GM23248 (cell line): ENCODE measurements around the gene BATF. TPM values are rescaled to one million over a fixed set of nuclear protein-coding genes. Genes with fewer than 3 reads are reported as not detected.

Experiments
- DNase-seq: peaks from one replicate; pipeline ENCODE4 v3.0.0-alpha.2; 2015
- H2AFZ ChIP-seq: fragments of 200-600 bp; sonication (generic); 2 replicates; pipeline ENCODE4 v1.6.1; 2016; ENCODE audit warnings: antibody characterized with exemption
- H3F3A ChIP-seq: fragments of 200-600 bp; sonication (generic); 2 replicates; pipeline ENCODE4 v1.6.1; 2016; ENCODE audit warnings: mild to moderate bottlenecking, antibody characterized with exemption, mixed run types; ENCODE audit not compliant: insufficient read depth
- H3K27ac ChIP-seq: fragments of 200-600 bp; sonication (generic); 2 replicates; pipeline ENCODE4 v1.5.1; 2016; ENCODE audit warnings: mild to moderate bottlenecking
- H3K27me3 ChIP-seq: fragments of 200-600 bp; sonication (generic); replicated peaks from 2 replicates; pipeline ENCODE4 v1.6.1; 2016; ENCODE audit warnings: mild to moderate bottlenecking; ENCODE audit not compliant: insufficient read depth
- H3K36me3 ChIP-seq: fragments of 200-600 bp; sonication (generic); 2 replicates; pipeline ENCODE4 v1.6.1; 2016; ENCODE audit warnings: low read depth, mild to moderate bottlenecking
- H3K4me1 ChIP-seq: fragments of 200-600 bp; sonication (generic); 2 replicates; pipeline ENCODE4 v1.6.1; 2016; ENCODE audit warnings: mild to moderate bottlenecking; ENCODE audit not compliant: insufficient read depth
- H3K4me2 ChIP-seq: fragments of 200-600 bp; sonication (generic); one replicate; pipeline ENCODE4 v1.6.1; 2016; ENCODE audit warnings: mild to moderate bottlenecking; ENCODE audit not compliant: unreplicated experiment
- H3K4me3 ChIP-seq: fragments of 200-600 bp; sonication (generic); 2 replicates; pipeline ENCODE4 v1.5.1; 2016; ENCODE audit warnings: mild to moderate bottlenecking
- H3K79me2 ChIP-seq: fragments of 200-600 bp; sonication (generic); 2 replicates; pipeline ENCODE4 v1.6.1; 2016; ENCODE audit warnings: mild to moderate bottlenecking; ENCODE audit not compliant: insufficient read depth
- H3K9ac ChIP-seq: fragments of 200-600 bp; sonication (generic); 2 replicates; pipeline ENCODE4 v1.6.1; 2016; ENCODE audit warnings: mild to moderate bottlenecking
- H3K9me2 ChIP-seq: fragments of 200-600 bp; sonication (generic); 2 replicates; pipeline ENCODE4 v1.6.1; 2016; ENCODE audit warnings: mixed run types, mild to moderate bottlenecking, moderate library complexity; ENCODE audit not compliant: insufficient read depth
- H3K9me3 ChIP-seq: fragments of 200-600 bp; sonication (generic); one replicate; pipeline ENCODE4 v1.6.1; 2017; ENCODE audit warnings: low read depth
- H4K20me1 ChIP-seq: fragments of 200-600 bp; sonication (generic); 2 replicates; pipeline ENCODE4 v1.6.0; 2016; ENCODE audit not compliant: insufficient read depth
- EZH2 ChIP-seq: fragments of 200-600 bp; sonication (generic); IDR thresholded peaks from 2 replicates; pipeline ENCODE4 v1.6.1; 2018; ENCODE audit warnings: antibody characterized with exemption, mild to moderate bottlenecking; ENCODE audit not compliant: insufficient read depth, poor library complexity, severe bottlenecking
- EZH2phosphoT487 ChIP-seq: fragments of 200-600 bp; sonication (generic); IDR thresholded peaks from 2 replicates; pipeline ENCODE4 v1.6.1; 2018; ENCODE audit warnings: antibody characterized with exemption, moderate library complexity, mild to moderate bottlenecking, low read depth; ENCODE audit not compliant: insufficient read depth
- WGBS, 2 experiments: methylation state at CpG; one replicate each; pipeline ENCODE4 v1.1.6; 2015 to 2017; ENCODE audit warnings: low lambda C conversion rate in 2 of 2, low coverage in 1 of 2; ENCODE audit errors: missing lambda C conversion rate in 2 of 2; 5-methylcytosine and 5-hydroxymethylcytosine counted together
- in situ Hi-C: fragments of 300-500 bp; cut with MboI; formaldehyde crosslinking; loops from 2 replicates; pipeline ENCODE4 v1.15.0; 2020
- polyA plus RNA-seq: library from polyadenylated mRNA; unstranded; fragments of >200 nt; fragmentation: Nextera tagmentation; extraction: Ambion mirVana; gene quantifications from 2 replicates; pipeline ENCODE4 v1.2.1, GENCODE V29; 2016
- total RNA-seq: library from RNA; depleted of rRNA; stranded (reverse); fragments of >200 nt; shearing (Covaris generic); gene quantifications from 2 replicates; pipeline ENCODE4 v1.2.3, GENCODE V29; 2014

BATF gene
- total and polyA plus RNA-seq, 2 experiments from 2014 or later, result not detected

GRCh38 chr14:75579882-75580281 is 57.6 kb downstream of the BATF start:
- no peaks in the 10 kb centered on the region for H3K9me3 ChIP-seq
- H3K27ac ChIP-seq, result no peak overlapping the region
- H4K20me1 ChIP-seq, result no peaks in the 10 kb centered on the region
- peaks cover 29% of the 10 kb centered on the region for H3K27me3 ChIP-seq
- no peak overlapping the region for H3K4me2 ChIP-seq
- no peaks in the 10 kb centered on the region for H3K79me2 ChIP-seq
- no peak overlapping the region for H2AFZ ChIP-seq
- in situ Hi-C loops, result no loop called here
- H3F3A ChIP-seq, result peaks cover 7% of the 10 kb centered on the region; the same call in 1 of the 2 replicates
- H3K4me1 ChIP-seq, result no peaks in the 10 kb centered on the region
- no peaks in the 10 kb centered on the region for H3K9me2 ChIP-seq
- H3K4me3 ChIP-seq, result no peak overlapping the region
- no peak for DNase-seq
- H3K36me3 ChIP-seq, result no peaks in the 10 kb centered on the region
- TF ChIP-seq EZH2, result no peak
- TF ChIP-seq EZH2phosphoT487, result no peak
- H3K9ac ChIP-seq, result no peak overlapping the region
- WGBS, 2 experiments, result 97 to 100% methylated on average over 3 of the region's 3 CpGs

DNA sequence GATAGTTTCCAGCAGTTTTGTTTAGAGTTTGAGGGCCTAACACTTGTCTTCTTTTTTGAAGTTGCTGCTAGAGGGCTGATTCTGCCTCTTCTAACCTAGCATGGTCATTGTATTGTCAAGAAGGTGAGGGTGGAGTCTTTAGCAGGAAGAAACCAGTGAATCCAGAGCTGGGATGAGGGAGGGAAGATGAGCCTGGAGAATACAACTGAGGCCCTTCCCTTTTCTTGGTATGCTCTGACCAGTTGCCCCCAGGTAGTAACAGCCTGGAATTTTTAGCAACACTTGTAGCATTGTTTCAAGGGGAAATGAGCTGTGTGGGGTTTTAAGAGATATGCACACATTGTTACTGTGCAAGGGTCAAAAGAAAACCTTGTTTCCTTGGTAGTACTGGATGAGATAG is 65.1 kb downstream of the BATF start:
- H3K27ac ChIP-seq, result no peak overlapping the region
- H2AFZ ChIP-seq, result no peak overlapping the region
- no peaks in the 10 kb centered on the region for H3K36me3 ChIP-seq
- H3K4me2 ChIP-seq, result no peak overlapping the region
- no peaks in the 10 kb centered on the region for H3K4me1 ChIP-seq
- no peaks in the 10 kb centered on the region for H3F3A ChIP-seq
- H3K9me2 ChIP-seq, result no peaks in the 10 kb centered on the region
- H3K4me3 ChIP-seq, result no peak overlapping the region
- peaks cover 49% of the 10 kb centered on the region for H3K27me3 ChIP-seq
- no peaks in the 10 kb centered on the region for H4K20me1 ChIP-seq
- no peaks in the 10 kb centered on the region for H3K79me2 ChIP-seq
- H3K9ac ChIP-seq, result no peak overlapping the region
- DNase-seq, result no peak
- TF ChIP-seq EZH2phosphoT487 (no peak), EZH2 (no peak)
- H3K9me3 ChIP-seq, result no peaks in the 10 kb centered on the region
- in situ Hi-C loops, result no loop called here

DNA sequence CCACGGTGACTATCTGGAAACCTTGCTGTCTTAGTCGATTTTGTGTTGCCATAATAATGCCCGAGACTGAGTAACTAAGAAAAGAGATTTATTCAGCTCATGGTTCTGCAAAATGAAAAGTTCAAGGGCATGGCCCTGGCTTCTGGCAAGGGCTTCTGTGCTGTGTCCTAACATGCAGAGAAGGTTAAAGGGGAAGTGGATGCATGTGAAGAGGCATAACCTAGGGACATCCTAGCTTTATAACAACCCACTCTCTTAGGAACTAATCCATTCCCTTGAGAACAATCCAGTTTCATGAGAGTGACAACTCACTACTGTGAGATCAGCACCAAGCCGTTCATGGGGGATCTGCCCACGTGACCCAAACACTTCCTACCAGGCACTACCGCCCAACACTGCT is 67.7 kb downstream of the BATF start:
- Histone ChIP-seq H3K4me3 (no peak overlapping the region), H3K9me2 (no peaks in the 10 kb centered on the region), H3K36me3 (no peaks in the 10 kb centered on the region), H3K4me1 (no peaks in the 10 kb centered on the region), H3K4me2 (no peak overlapping the region), H3K9me3 (no peaks in the 10 kb centered on the region), H3F3A (no peaks in the 10 kb centered on the region), H3K27ac (no peak overlapping the region), H2AFZ (no peak overlapping the region), H4K20me1 (no peaks in the 10 kb centered on the region), H3K27me3 (peaks cover 28% of the 10 kb centered on the region), H3K79me2 (no peaks in the 10 kb centered on the region), H3K9ac (no peak overlapping the region)
- in situ Hi-C loops, result loop anchor here (5.0 kb wide), 1 partner anchor 52 kb away; no protein-coding TSS in a partner anchor
- no peak for DNase-seq
- TF ChIP-seq EZH2phosphoT487, result no peak
- TF ChIP-seq EZH2, result no peak
- WGBS, 2 experiments, result 46% methylated on average over 6 of the region's 6 CpGs

DNA sequence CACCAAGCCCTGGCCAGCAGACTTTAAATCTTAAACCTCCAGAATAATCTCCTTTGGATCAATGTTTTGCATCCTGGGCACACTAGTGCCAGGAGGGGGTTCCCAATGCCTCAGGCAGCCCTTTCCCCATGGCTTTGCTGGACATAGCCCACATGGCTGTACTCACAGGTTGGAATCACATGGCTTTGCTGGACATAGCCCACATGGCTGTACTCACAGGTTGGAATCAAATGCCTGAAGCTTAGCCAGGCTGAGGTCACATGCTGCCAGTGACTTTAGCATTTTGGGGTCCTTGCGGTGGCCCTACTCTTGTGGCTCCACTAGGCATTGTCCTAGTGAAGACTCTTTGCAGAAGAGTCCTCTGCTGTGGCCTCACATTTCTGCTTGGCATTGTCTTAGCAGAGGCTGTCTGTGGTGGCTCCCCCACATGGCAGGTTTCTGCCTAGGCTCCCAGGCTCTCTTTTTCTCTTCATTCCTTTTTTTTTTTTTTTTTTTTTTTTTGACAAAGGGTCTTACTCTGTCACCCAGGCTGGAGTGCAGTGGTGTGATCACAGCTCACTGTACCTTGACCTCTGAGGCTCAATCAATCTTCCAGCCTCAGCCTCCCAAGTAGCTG is 69.2 kb downstream of the BATF start:
- H3K9ac ChIP-seq, result no peak overlapping the region
- 87 to 100% methylated on average over 1 of the region's 1 CpG for WGBS, 2 experiments
- in situ Hi-C loops, result loop anchor here (5.0 kb wide), 1 partner anchor 51 kb away; no protein-coding TSS in a partner anchor

More for the DNA sequence above, 69.2 kb downstream of the BATF start:
- Histone ChIP-seq H4K20me1 (no peaks in the 10 kb centered on the region), H3K79me2 (no peaks in the 10 kb centered on the region), H3K36me3 (no peaks in the 10 kb centered on the region), H3K4me1 (no peaks in the 10 kb centered on the region), H3K27me3 (peaks cover 25% of the 10 kb centered on the region), H3K4me3 (no peak overlapping the region), H3K9me3 (no peaks in the 10 kb centered on the region), H3K27ac (no peak overlapping the region), H2AFZ (no peak overlapping the region), H3K9me2 (no peaks in the 10 kb centered on the region), H3F3A (no peaks in the 10 kb centered on the region), H3K4me2 (no peak overlapping the region)
- DNase-seq, result no peak
- no peak for TF ChIP-seq EZH2
- no peak for TF ChIP-seq EZH2phosphoT487
